ENCODE measurements around the gene NOXO1. TPM values are rescaled to one million over a fixed set of nuclear protein-coding genes. Genes with fewer than 3 reads are reported as not detected.
A peak's percentile ranks its signal among the peaks of the same experiment; 100 is the strongest.

Gene NOXO1
- total and polyA plus RNA-seq, 4 donors = 0.28 to 0.67 (median 0.63) TPM; not detected in 1

GRCh38 chr16:2022723-2023091 is 41.4 kb upstream of the NOXO1 start:
- TF ChIP-seq FOXA2 (IDR thresholded peaks at IDR 0.05) = no peak
- Histone ChIP-seq H3K27ac (ENCODE audit: low read depth in 1 of 2, low read length in 2 of 2) (no peak overlapping the region), H3K4me3 (ENCODE audit: low read depth in 1 of 3, low read length in 3 of 3) (peak overlapping the region in 1 of 3 donors; percentile 18), H3K9me3 (ENCODE audit: control insufficient read depth in 4 of 4, low read length in 3 of 4) (no peaks in the 10 kb centered on the region), H3K4me1 (ENCODE audit: control insufficient read depth in 4 of 4, insufficient read depth in 4 of 4, low read length in 3 of 4) (peaks cover 24 to 54% (median 35%) of the 10 kb centered on the region in 4 donors), H3K36me3 (ENCODE audit: control insufficient read depth in 4 of 4, insufficient read depth in 3 of 4, low read depth in 1 of 4, low read length in 3 of 4) (no peaks in the 10 kb centered on the region), H3K9ac (ENCODE audit: low read depth in 1 of 2, low read length in 2 of 2) (no peak overlapping the region), H3K27me3 (ENCODE audit: control insufficient read depth in 4 of 4, insufficient read depth in 4 of 4, low read length in 3 of 4) (no peaks in the 10 kb centered on the region)
- WGBS = 6% methylated on average over 14 of the region's 14 CpGs
- no peak for DNase-seq (ENCODE audit: low spot score)

GRCh38 chr16:2019921-2020831 is 38.9 kb upstream of the NOXO1 start:
- WGBS = 2% methylated on average over 96 of the region's 96 CpGs
- Histone ChIP-seq H3K9ac (ENCODE audit: low read depth in 1 of 2, low read length in 2 of 2) (no peak overlapping the region), H3K27me3 (ENCODE audit: control insufficient read depth in 4 of 4, insufficient read depth in 4 of 4, low read length in 3 of 4) (no peaks in the 10 kb centered on the region), H3K36me3 (ENCODE audit: control insufficient read depth in 4 of 4, insufficient read depth in 3 of 4, low read depth in 1 of 4, low read length in 3 of 4) (no peaks in the 10 kb centered on the region), H3K9me3 (ENCODE audit: control insufficient read depth in 4 of 4, low read length in 3 of 4) (no peaks in the 10 kb centered on the region), H3K27ac (ENCODE audit: low read depth in 1 of 2, low read length in 2 of 2) (no peak overlapping the region), H3K4me1 (ENCODE audit: control insufficient read depth in 4 of 4, insufficient read depth in 4 of 4, low read length in 3 of 4) (peaks cover 20 to 35% (median 24%) of the 10 kb centered on the region in 4 donors), H3K4me3 (ENCODE audit: low read depth in 1 of 3, low read length in 3 of 3) (peak overlapping the region in 1 of 3 donors; percentile 28)
- DNase-seq (ENCODE audit: low spot score) = no peak
- TF ChIP-seq RAD21 (IDR thresholded peaks at IDR 0.05) (no peak), FOXA2 (IDR thresholded peaks at IDR 0.05) (no peak), ZBTB33 (IDR thresholded peaks at IDR 0.05) (no peak), NR2F2 (IDR thresholded peaks at IDR 0.05) (no peak), GABPA (IDR thresholded peaks at IDR 0.05 in 1 of 2, conservative IDR thresholded peaks at IDR 0.05 in 1 of 2) (no peak), HNF4G (IDR thresholded peaks at IDR 0.05) (no peak), SP1 (IDR thresholded peaks at IDR 0.05) (no peak), JUND (IDR thresholded peaks at IDR 0.05) (no peak), MAX (IDR thresholded peaks at IDR 0.05) (no peak), HNF4A (conservative IDR thresholded peaks at IDR 0.05) (no peak), YY1 (IDR thresholded peaks at IDR 0.05) (no peak), FOXA1 (IDR thresholded peaks at IDR 0.05) (no peak), CTCF (IDR thresholded peaks at IDR 0.05; ENCODE audit: low read depth, low read length, missing input control) (no peak), ATF3 (IDR thresholded peaks at IDR 0.05) (no peak), REST (IDR thresholded peaks at IDR 0.05) (no peak), RXRA (IDR thresholded peaks at IDR 0.05) (no peak), TAF1 (conservative IDR thresholded peaks at IDR 0.05) (no peak)

Measured in liver (tissue), 9 donors.